Left renal cortex interstitium (tissue), 4 donors: ENCODE data around the gene CCDC33. TPM values are rescaled to one million over a fixed set of nuclear protein-coding genes. Genes with fewer than 3 reads are reported as not detected.

Experiments
- DNase-seq, 4 donors: peaks; one replicate each; pipeline ENCODE4 v3.0.0-alpha.2; 2013; ENCODE audit warnings: low read depth in 4 of 4, low spot score in 2 of 4, missing footprints in 1 of 4
- polyA plus RNA-seq, 4 donors: library from polyadenylated mRNA; unstranded; fragments of 120-200 nt; gene quantifications; one replicate each; pipeline ENCODE4 v1.2.1, GENCODE V29; 2013; ENCODE audit not compliant: insufficient read length in 4 of 4

The CCDC33 gene
- polyA plus RNA-seq, 4 donors = 4.8 to 10.4 (median 6.4) TPM

GRCh38 chr15:74330861-74331408 is 94.8 kb downstream of the CCDC33 start:
- no peak for DNase-seq

GRCh38 chr15:74332011-74332410 is 95.9 kb downstream of the CCDC33 start:
- DNase-seq = no peak

GRCh38 chr15:74332611-74333010 is 96.5 kb downstream of the CCDC33 start:
- no peak for DNase-seq

GRCh38 chr15:74333093-74333492 is 97.0 kb downstream of the CCDC33 start:
- no peak for DNase-seq

- no peak for DNase-seq
Measured at GRCh38 chr15:74333662-74334061, 97.5 kb downstream of the CCDC33 start.

- DNase-seq = no peak
Measured at GRCh38 chr15:74334127-74334526, 98.0 kb downstream of the CCDC33 start.

GRCh38 chr15:74335396-74335795 is 99.3 kb downstream of the CCDC33 start:
- no peak for DNase-seq

- no peak for DNase-seq
Measured at GRCh38 chr15:74336061-74337005, 100.2 kb downstream of the CCDC33 start.

GRCh38 chr15:74337146-74337545 is 101.0 kb downstream of the CCDC33 start:
- DNase-seq = no peak

- DNase-seq = no peak
Measured at GRCh38 chr15:74337607-74338211, 101.6 kb downstream of the CCDC33 start.

- DNase-seq = no peak
Measured at GRCh38 chr15:74338676-74339075, 102.5 kb downstream of the CCDC33 start.

- no peak for DNase-seq
Measured at GRCh38 chr15:74339371-74339770, 103.2 kb downstream of the CCDC33 start.

GRCh38 chr15:74340150-74340549 is 104.0 kb downstream of the CCDC33 start:
- no peak for DNase-seq

- no peak for DNase-seq
Measured at GRCh38 chr15:74343127-74343796, 107.1 kb downstream of the CCDC33 start.

GRCh38 chr15:74343797-74344127 is 107.6 kb downstream of the CCDC33 start:
- no peak for DNase-seq

GRCh38 chr15:74345051-74345450 is 108.9 kb downstream of the CCDC33 start:
- DNase-seq = no peak

GRCh38 chr15:74347757-74348250 is 111.7 kb downstream of the CCDC33 start:
- no peak for DNase-seq

- no peak for DNase-seq
Measured at GRCh38 chr15:74349241-74349778, 113.2 kb downstream of the CCDC33 start.

GRCh38 chr15:74350295-74351275 is 114.5 kb downstream of the CCDC33 start:
- DNase-seq = no peak

GRCh38 chr15:74351670-74352069 is 115.5 kb downstream of the CCDC33 start:
- no peak for DNase-seq
